Activated CD8-positive, alpha-beta T cell treated with anti-CD3 and anti-CD28 coated beads for 36 hours (primary cell): ENCODE results near the gene CD36. TPM values are rescaled to one million over a fixed set of nuclear protein-coding genes. Genes with fewer than 3 reads are reported as not detected.

ENCODE experiments used
- ATAC-seq: fragments of 200-7000 bp; cut with Tn5 transposase; one replicate; pipeline ENCODE4 v1.10.0; 2021; ENCODE audit warnings: mild to moderate bottlenecking, moderate library complexity
- CTCF ChIA-PET: fragments of 350-600 bp; sonication (Branson Sonifier 250); formaldehyde crosslinking; loops from one replicate; lab custom pipeline; 2021; ENCODE audit warnings: antibody characterized with exemption; lab: Charles Lee
- POLR2A ChIA-PET: fragments of 350-600 bp; sonication (Branson Sonifier 250); formaldehyde crosslinking; loops from one replicate; lab custom pipeline; 2021; ENCODE audit warnings: antibody characterized with exemption; lab: Charles Lee
- DNase-seq: peaks from one replicate; pipeline ENCODE4 v3.0.0-alpha.2; 2020
- H3K27ac Mint-ChIP-seq: one replicate; pipeline ENCODE4 v1.8.0; 2021; ENCODE audit warnings: mild to moderate bottlenecking, mixed read lengths
- H3K27me3 Mint-ChIP-seq: one replicate; pipeline ENCODE4 v1.8.0; 2021; ENCODE audit warnings: mixed read lengths
- H3K36me3 Mint-ChIP-seq: one replicate; pipeline ENCODE4 v1.8.0; 2021; ENCODE audit warnings: low read depth, mixed read lengths
- H3K4me1 Mint-ChIP-seq: one replicate; pipeline ENCODE4 v1.8.0; 2021; ENCODE audit warnings: low read depth, mixed read lengths
- H3K4me3 Mint-ChIP-seq: one replicate; pipeline ENCODE4 v1.8.0; 2021; ENCODE audit warnings: mild to moderate bottlenecking, moderate library complexity, mixed read lengths
- H3K9me3 Mint-ChIP-seq: one replicate; pipeline ENCODE4 v1.8.0; 2021; ENCODE audit warnings: mixed read lengths
- intact Hi-C: fragments of 100-400 bp; cut with micrococcal nuclease; formaldehyde crosslinking; loops from one replicate; pipeline ENCODE4 v1.10.0; 2022
- total RNA-seq, 2 experiments: library from RNA; stranded (reverse); gene quantifications; one replicate each; pipeline ENCODE4 v1.2.3, GENCODE V29; 2021
- TF ChIP-seq, protein P1 (sequence below): fragments of 200-600 bp; IDR thresholded peaks from one replicate; pipeline ENCODE4 v1.8.0; 2022; ENCODE audit warnings: antibody characterized with exemption, mild to moderate bottlenecking

CD36 gene
- total RNA-seq, 2 experiments from 2014 or later = not detected

GRCh38 chr7:80719261-80719660 is 80.8 kb downstream of the CD36 start:
- intact Hi-C loops = no loop called here
- Mint-ChIP-seq H3K36me3 (no peaks in the 10 kb centered on the region), H3K4me1 (no peaks in the 10 kb centered on the region), H3K4me3 (no peak overlapping the region), H3K27me3 (no peaks in the 10 kb centered on the region), H3K9me3 (no peaks in the 10 kb centered on the region), H3K27ac (no peak overlapping the region)
- DNase-seq = no peak
- ATAC-seq = no peak
- POLR2A ChIA-PET = no interaction called here
- TF ChIP-seq, protein P1, sequence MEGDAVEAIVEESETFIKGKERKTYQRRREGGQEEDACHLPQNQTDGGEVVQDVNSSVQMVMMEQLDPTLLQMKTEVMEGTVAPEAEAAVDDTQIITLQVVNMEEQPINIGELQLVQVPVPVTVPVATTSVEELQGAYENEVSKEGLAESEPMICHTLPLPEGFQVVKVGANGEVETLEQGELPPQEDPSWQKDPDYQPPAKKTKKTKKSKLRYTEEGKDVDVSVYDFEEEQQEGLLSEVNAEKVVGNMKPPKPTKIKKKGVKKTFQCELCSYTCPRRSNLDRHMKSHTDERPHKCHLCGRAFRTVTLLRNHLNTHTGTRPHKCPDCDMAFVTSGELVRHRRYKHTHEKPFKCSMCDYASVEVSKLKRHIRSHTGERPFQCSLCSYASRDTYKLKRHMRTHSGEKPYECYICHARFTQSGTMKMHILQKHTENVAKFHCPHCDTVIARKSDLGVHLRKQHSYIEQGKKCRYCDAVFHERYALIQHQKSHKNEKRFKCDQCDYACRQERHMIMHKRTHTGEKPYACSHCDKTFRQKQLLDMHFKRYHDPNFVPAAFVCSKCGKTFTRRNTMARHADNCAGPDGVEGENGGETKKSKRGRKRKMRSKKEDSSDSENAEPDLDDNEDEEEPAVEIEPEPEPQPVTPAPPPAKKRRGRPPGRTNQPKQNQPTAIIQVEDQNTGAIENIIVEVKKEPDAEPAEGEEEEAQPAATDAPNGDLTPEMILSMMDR = no peak
- CTCF ChIA-PET = no interaction called here

DNA sequence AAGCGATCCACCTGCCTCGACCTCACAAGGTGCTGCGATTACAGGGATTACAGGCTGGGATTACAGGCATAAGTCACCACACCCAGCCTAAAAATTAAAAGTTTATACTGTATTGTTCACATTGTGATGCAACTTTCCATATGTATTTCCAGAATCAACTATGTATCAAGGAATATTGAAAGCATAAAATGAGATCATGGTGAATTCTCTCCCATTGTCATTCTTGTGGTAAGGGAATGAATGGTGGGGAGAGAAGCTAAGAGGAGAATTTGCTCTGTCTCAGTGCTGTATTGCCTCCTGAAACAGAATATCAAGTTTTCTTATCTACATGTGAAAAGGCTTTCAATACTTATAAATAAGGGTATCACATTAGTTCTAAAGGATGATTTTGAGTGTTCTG is 81.7 kb downstream of the CD36 start:
- Mint-ChIP-seq H3K27ac (no peak overlapping the region), H3K4me3 (no peak overlapping the region), H3K36me3 (no peaks in the 10 kb centered on the region), H3K27me3 (no peaks in the 10 kb centered on the region), H3K4me1 (no peaks in the 10 kb centered on the region), H3K9me3 (no peaks in the 10 kb centered on the region)
- CTCF ChIA-PET = no interaction called here
- ATAC-seq (no peak), DNase-seq (no peak)
- TF ChIP-seq, protein P1 = no peak
- POLR2A ChIA-PET = no interaction called here
- intact Hi-C loops = no loop called here

- DNase-seq = no peak
- ChIA-PET CTCF (no interaction called here), POLR2A (no interaction called here)
- intact Hi-C loops = no loop called here
- Mint-ChIP-seq H3K4me3 (no peak overlapping the region), H3K36me3 (no peaks in the 10 kb centered on the region), H3K9me3 (no peaks in the 10 kb centered on the region), H3K4me1 (no peaks in the 10 kb centered on the region), H3K27me3 (no peaks in the 10 kb centered on the region), H3K27ac (no peak overlapping the region)
- TF ChIP-seq, protein P1 = no peak
- ATAC-seq = no peak
These were observed 83.6 kb downstream of the CD36 start for GRCh38 chr7:80721883-80722615.

DNA sequence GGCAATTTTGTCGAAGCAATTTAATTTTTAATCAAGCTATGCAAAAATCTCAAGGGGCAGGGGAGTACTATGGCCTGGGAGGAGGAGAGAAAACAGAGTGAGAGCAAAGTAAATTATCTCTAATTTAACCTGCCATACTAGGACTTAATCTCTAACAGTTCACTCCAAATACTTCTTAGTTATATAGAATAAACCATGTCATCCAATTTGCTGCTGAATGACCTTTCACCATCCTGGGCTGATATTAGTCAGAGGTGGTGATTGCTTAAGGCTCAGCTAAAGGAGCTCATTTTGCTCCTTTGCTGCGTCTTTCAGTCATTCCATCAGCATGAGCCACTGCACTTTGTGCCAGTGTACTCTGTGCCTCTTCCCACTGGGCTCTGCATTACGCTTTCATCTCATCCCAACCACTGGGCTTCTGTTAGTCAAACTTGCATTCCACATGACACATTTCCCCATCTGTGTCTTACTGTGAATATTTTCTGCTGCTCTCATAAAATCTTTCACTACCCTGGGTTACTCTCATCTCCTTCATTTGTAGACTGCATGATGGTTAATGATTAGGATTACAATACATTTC is 84.3 kb downstream of the CD36 start:
- no peaks in the 10 kb centered on the region for H3K36me3 Mint-ChIP-seq
- CTCF ChIA-PET = no interaction called here
- intact Hi-C loops = no loop called here
- DNase-seq = no peak
- no peak for ATAC-seq
- POLR2A ChIA-PET = no interaction called here
- H3K4me3 Mint-ChIP-seq = no peak overlapping the region
- TF ChIP-seq, protein P1 = no peak
- no peak overlapping the region for H3K27ac Mint-ChIP-seq
- H3K27me3 Mint-ChIP-seq = no peaks in the 10 kb centered on the region
- H3K9me3 Mint-ChIP-seq = no peaks in the 10 kb centered on the region
- no peaks in the 10 kb centered on the region for H3K4me1 Mint-ChIP-seq

GRCh38 chr7:80724249-80724871 is 85.9 kb downstream of the CD36 start:
- intact Hi-C loops = no loop called here
- Mint-ChIP-seq H3K27ac (no peak overlapping the region), H3K9me3 (no peaks in the 10 kb centered on the region), H3K27me3 (no peaks in the 10 kb centered on the region), H3K4me1 (no peaks in the 10 kb centered on the region), H3K36me3 (no peaks in the 10 kb centered on the region), H3K4me3 (no peak overlapping the region)
- TF ChIP-seq, protein P1 = no peak
- ChIA-PET CTCF (no interaction called here), POLR2A (no interaction called here)
- DNase-seq = no peak
- no peak for ATAC-seq
